GM19035 (cell line): Measurements from ENCODE around the gene CCT7.

ENCODE experiments used
- ATAC-seq: cut with Tn5 transposase; IDR thresholded peaks from one replicate; pipeline ENCODE4 v1.9.1; 2021; ENCODE audit not compliant: unreplicated experiment

Gene CCT7

GRCh38 chr2:73225513-73226360 lies 8.4 kb upstream of the CCT7 start:
- no peak for ATAC-seq

- ATAC-seq = no peak
Measured at GRCh38 chr2:73227086-73227485, 7.0 kb upstream of the CCT7 start.

- ATAC-seq = no peak
Measured at GRCh38 chr2:73228631-73229030, 5.5 kb upstream of the CCT7 start.

- peak; percentile 6 for ATAC-seq
Measured at GRCh38 chr2:73232403-73233153, 1.5 kb upstream of the CCT7 start.

GRCh38 chr2:73233154-73233931 lies 765 bp upstream of the CCT7 start, which contains the start of gene PRADC1:
Gene PRADC1 (minus strand): TSS chr2:73233239. CDS start chr2:73233160, 79 bp downstream.
- peak; percentile 90 for ATAC-seq

GRCh38 chr2:73235315-73236028 lies 1.4 kb downstream of the CCT7 start:
- ATAC-seq = no peak

- ATAC-seq = no peak
Measured at GRCh38 chr2:73237168-73237567, 3.1 kb downstream of the CCT7 start.

GRCh38 chr2:73238149-73238548 lies 4.0 kb downstream of the CCT7 start:
- no peak for ATAC-seq

- ATAC-seq = no peak
Measured at GRCh38 chr2:73238976-73239375, 4.9 kb downstream of the CCT7 start.

- no peak for ATAC-seq
Measured at GRCh38 chr2:73239776-73240175, 5.7 kb downstream of the CCT7 start.

GRCh38 chr2:73243884-73244570 lies 9.9 kb downstream of the CCT7 start:
- ATAC-seq = no peak

- ATAC-seq = no peak
Measured at GRCh38 chr2:73244580-73244979, 10.5 kb downstream of the CCT7 start.

- no peak for ATAC-seq
Measured at GRCh38 chr2:73246850-73247249, 12.7 kb downstream of the CCT7 start.

GRCh38 chr2:73249636-73250035 lies 15.5 kb downstream of the CCT7 start:
- no peak for ATAC-seq

- no peak for ATAC-seq
Measured at GRCh38 chr2:73250872-73251846, 17.1 kb downstream of the CCT7 start.

GRCh38 chr2:73252238-73253027 lies 18.3 kb downstream of the CCT7 start:
- ATAC-seq = no peak

- no peak for ATAC-seq
Measured at GRCh38 chr2:73253400-73253799, 19.3 kb downstream of the CCT7 start.

- ATAC-seq = no peak
Measured at GRCh38 chr2:73253901-73254300, 19.8 kb downstream of the CCT7 start.
